HCT116 (cell line): ENCODE data around the gene KIAA0232. TPM values are rescaled to one million over a fixed set of nuclear protein-coding genes. Genes with fewer than 3 reads are reported as not detected.

Experiments used
- ATAC-seq: fragments of 200-7000 bp; cut with Tn5 transposase; 2 replicates; pipeline ENCODE4 v1.9.1; 2020; ENCODE audit warnings: mild to moderate bottlenecking, moderate library complexity
- BruUV-seq: library from RNA; stranded (reverse); fragments of 400-500 nt; replicated peaks from 2 replicates; lab custom pipeline; 2021; lab: Mats Ljungman, UMichigan
- CTCF ChIA-PET: fragments of 300-600 bp; sonication (Branson Sonifier 250); formaldehyde crosslinking; loops from one replicate; lab custom pipeline; 2021; ENCODE audit warnings: antibody characterized with exemption; lab: Charles Lee
- POLR2A ChIA-PET: fragments of 300-600, 350-600 bp; sonication (Branson Sonifier 250); formaldehyde crosslinking; loops from one replicate; lab custom pipeline; 2021; ENCODE audit warnings: antibody characterized with exemption; lab: Charles Lee
- RAD21 ChIA-PET, 2 experiments: fragments of 300-600 bp; sonication (Branson Sonifier 250); formaldehyde crosslinking; loops; one replicate each; lab custom pipeline; 2023; ENCODE audit warnings: low total read pairs in 2 of 2; ENCODE audit not compliant: uncharacterized antibody in 2 of 2, unreplicated experiment in 2 of 2, low non-redundant PET in 1 of 2; lab: Charles Lee
- DNase-seq: peaks from one replicate; pipeline ENCODE4 v3.0.0-alpha.2; 2010; ENCODE audit warnings: low read depth, low spot score
- H2AFZ ChIP-seq: fragments of 200-600 bp; shearing (Covaris generic), sonication (generic); 2 replicates; pipeline ENCODE4 v1.6.1; 2017; ENCODE audit warnings: low read depth, mixed run types, mixed read lengths, antibody characterized with exemption, low read length; ENCODE audit not compliant: poor library complexity, severe bottlenecking
- H3K27ac ChIP-seq: 2 replicates; pipeline ENCODE4 v1.5.1; 2012; ENCODE audit warnings: low read depth, low read length
- H3K27me3 ChIP-seq: fragments of 200-600 bp; sonication (generic); 2 replicates; pipeline ENCODE4 v1.6.1; 2016; ENCODE audit warnings: mixed run types, low read length, mixed read lengths; ENCODE audit not compliant: insufficient read depth
- H3K36me3 ChIP-seq, 2 experiments: fragments of 200-500 bp in 1 of 2; fragments of 200-600 bp in 1 of 2; sonication (Bioruptor generic) in 1 of 2; sonication (generic) in 1 of 2; 2 replicates each; pipeline versions ENCODE4 v1.5.1 to v1.6.1; 2014 to 2016; ENCODE audit warnings: low read length in 2 of 2, inconsistent platforms in 1 of 2, mixed read lengths in 1 of 2, mixed run types in 1 of 2; ENCODE audit not compliant: insufficient read depth in 2 of 2, control insufficient read depth in 1 of 2
- H3K4me1 ChIP-seq, 2 experiments: fragments of 200-600 bp in 1 of 2; sonication (generic) in 1 of 2; 2 replicates each; pipeline versions ENCODE4 v1.5.1 to v1.6.1; 2012 to 2017; ENCODE audit warnings: low read length in 2 of 2, inconsistent platforms in 1 of 2, mild to moderate bottlenecking in 1 of 2, mixed read lengths in 1 of 2, mixed run types in 1 of 2, moderate library complexity in 1 of 2; ENCODE audit not compliant: insufficient read depth in 2 of 2, control insufficient read depth in 1 of 2
- H3K4me2 ChIP-seq: fragments of 200-600 bp; sonication (generic); 2 replicates; pipeline ENCODE4 v1.6.1; 2017; ENCODE audit warnings: mixed run types, low read length, mixed read lengths
- H3K4me3 ChIP-seq, 2 experiments: fragments of 200-600 bp in 1 of 2; sonication (generic) in 1 of 2; replicated peaks in 1 of 2; 2 replicates each; pipeline ENCODE4 v1.5.1; 2011 to 2016; ENCODE audit warnings: low read length in 2 of 2, control low read depth in 1 of 2, low read depth in 1 of 2, mild to moderate bottlenecking in 1 of 2, mixed read lengths in 1 of 2, mixed run types in 1 of 2
- H3K79me2 ChIP-seq: fragments of 200-600 bp; sonication (generic); 2 replicates; pipeline ENCODE4 v1.6.1; 2017; ENCODE audit warnings: mild to moderate bottlenecking, mixed run types, low read length, moderate library complexity, mixed read lengths; ENCODE audit not compliant: insufficient read depth
- H3K9ac ChIP-seq: fragments of 200-600 bp; sonication (generic); 2 replicates; pipeline ENCODE4 v1.6.1; 2016; ENCODE audit warnings: low read length, mixed read lengths
- H3K9me2 ChIP-seq: fragments of 200-600 bp; sonication (generic), shearing (Covaris generic); 2 replicates; pipeline ENCODE4 v1.6.1; 2017; ENCODE audit warnings: mixed run types, mild to moderate bottlenecking, moderate library complexity; ENCODE audit not compliant: insufficient read depth
- H3K9me3 ChIP-seq, 2 experiments: fragments of 200-500 bp in 1 of 2; fragments of 200-600 bp in 1 of 2; sonication (Bioruptor generic) in 1 of 2; sonication (generic) in 1 of 2; 2 replicates each; pipeline ENCODE4 v1.6.1; 2014 to 2017; ENCODE audit warnings: low read length in 2 of 2, mixed read lengths in 2 of 2, inconsistent platforms in 1 of 2, low read depth in 1 of 2, mild to moderate bottlenecking in 1 of 2, mixed run types in 1 of 2, moderate library complexity in 1 of 2; ENCODE audit not compliant: control insufficient read depth in 1 of 2, insufficient read depth in 1 of 2
- H4K20me1 ChIP-seq: fragments of 200-600 bp; sonication (generic), shearing (Covaris generic); 2 replicates; pipeline ENCODE4 v1.6.1; 2017; ENCODE audit warnings: mixed run types, mild to moderate bottlenecking, moderate library complexity; ENCODE audit not compliant: insufficient read depth
- CBX3 ChIP-seq: IDR thresholded peaks from 2 replicates; pipeline ENCODE4 v1.6.1; 2012; ENCODE audit warnings: low read depth
- EGR1 ChIP-seq: IDR thresholded peaks from 2 replicates; pipeline ENCODE4 v1.6.1; 2012; ENCODE audit warnings: low read depth
- ELF1 ChIP-seq: IDR thresholded peaks from 2 replicates; pipeline ENCODE4 v1.6.1; 2012; ENCODE audit warnings: low read depth, borderline replicate concordance
- EZH2 ChIP-seq: fragments of 200-600 bp; sonication (generic); IDR thresholded peaks from 2 replicates; pipeline ENCODE4 v1.6.1; 2017; ENCODE audit warnings: antibody characterized with exemption, mixed run types
- EZH2phosphoT487 ChIP-seq: fragments of 200-600 bp; IDR thresholded peaks from 2 replicates; pipeline ENCODE4 v1.6.1; 2018; ENCODE audit warnings: antibody characterized with exemption, borderline replicate concordance
- FOSL1 ChIP-seq: IDR thresholded peaks from 2 replicates; pipeline ENCODE4 v1.6.1; 2012; ENCODE audit warnings: low read depth
- JUND ChIP-seq: IDR thresholded peaks from 2 replicates; pipeline ENCODE4 v1.6.1; 2012
- POLR2A ChIP-seq: IDR thresholded peaks from 2 replicates; pipeline ENCODE4 v1.7.0; 2011; ENCODE audit warnings: borderline replicate concordance; ENCODE audit not compliant: insufficient read depth, insufficient read length; ENCODE audit errors: extremely low read depth
- POLR2AphosphoS5 ChIP-seq: IDR thresholded peaks from 2 replicates; pipeline ENCODE4 v1.6.1; 2011; ENCODE audit warnings: mild to moderate bottlenecking, low read depth, low read length, moderate library complexity
- RAD21 ChIP-seq: IDR thresholded peaks from 2 replicates; pipeline ENCODE4 v1.6.1; 2012; ENCODE audit warnings: low read depth, mild to moderate bottlenecking
- SP1 ChIP-seq: IDR thresholded peaks from 2 replicates; pipeline ENCODE4 v1.6.1; 2012; ENCODE audit warnings: low read depth
- SRF ChIP-seq: IDR thresholded peaks from 2 replicates; pipeline ENCODE4 v1.6.1; 2012; ENCODE audit warnings: low read depth
- YY1 ChIP-seq: IDR thresholded peaks from 2 replicates; pipeline ENCODE4 v1.6.1; 2011; ENCODE audit warnings: low read length, low read depth, moderate library complexity, mild to moderate bottlenecking; ENCODE audit not compliant: insufficient replicate concordance; ENCODE audit errors: extremely low read depth
- ZFX ChIP-seq: fragments of 450-650 bp; IDR thresholded peaks from 2 replicates; pipeline ENCODE4 v1.6.1; 2017
- ZNF274 ChIP-seq: fragments of 200-500 bp; sonication (Bioruptor generic); IDR thresholded peaks from 2 replicates; pipeline ENCODE4 v1.6.1; 2014; ENCODE audit warnings: mild to moderate bottlenecking, low read depth, low read length, inconsistent platforms
- intact Hi-C: fragments of 100-400 bp; cut with micrococcal nuclease; formaldehyde crosslinking; loops from 2 replicates; pipeline ENCODE4 v1.10.0; 2022
- total RNA-seq: library from RNA; stranded (reverse); gene quantifications from one replicate; pipeline ENCODE4 v1.2.1, GENCODE V29; 2021; ENCODE audit not compliant: unreplicated experiment
- TF ChIP-seq, protein P1 (sequence below): IDR thresholded peaks from 2 replicates; pipeline ENCODE4 v1.6.1; 2011; ENCODE audit warnings: mild to moderate bottlenecking, low read length, moderate library complexity; ENCODE audit not compliant: insufficient replicate concordance; ENCODE audit errors: extremely low read depth
- TF ChIP-seq, protein P2 (sequence below), 3 experiments: fragments of 200-600 bp in 1 of 3; sonication (generic) in 1 of 3; IDR thresholded peaks in 2 of 3; conservative IDR thresholded peaks in 1 of 3; 2 replicates each; pipeline ENCODE4 v1.5.1; 2012 to 2017; ENCODE audit warnings: low read depth in 2 of 3, low read length in 2 of 3, antibody characterized with exemption in 1 of 3, borderline replicate concordance in 1 of 3, control low read depth in 1 of 3, mild to moderate bottlenecking in 1 of 3, mixed read lengths in 1 of 3, mixed run types in 1 of 3, moderate library complexity in 1 of 3; ENCODE audit not compliant: insufficient read depth in 1 of 3
- TF ChIP-seq, protein P3 (sequence below): IDR thresholded peaks from 2 replicates; pipeline ENCODE4 v1.6.1; 2012

KIAA0232 gene
- total RNA-seq, 1 experiment from 2014 or later = 18.1 TPM

DNA sequence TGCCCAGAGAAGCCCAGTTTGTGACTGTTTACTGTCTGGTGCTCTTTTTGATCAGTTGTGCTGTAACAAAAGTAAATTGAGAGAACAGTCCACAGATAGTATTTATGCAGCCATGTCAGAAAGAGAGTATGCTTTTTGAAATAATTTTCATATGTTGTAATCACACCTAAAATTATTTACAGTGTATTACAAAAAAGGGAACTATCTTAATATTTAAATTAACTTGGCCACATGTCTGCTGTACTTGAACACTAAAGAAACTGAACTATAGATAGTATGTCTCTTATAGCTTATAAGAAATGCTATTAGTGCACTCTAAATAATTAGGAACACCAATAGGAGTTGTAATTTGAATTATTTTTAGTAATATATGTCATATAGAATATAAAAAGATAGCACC is 30.2 kb downstream of the KIAA0232 start:
- Histone ChIP-seq H4K20me1 (no peaks in the 10 kb centered on the region; the same call in 1 of the 2 replicates), H3K9ac (no peak overlapping the region), H3K4me3 (no peak overlapping the region), H3K79me2 (peaks cover 21% of the 10 kb centered on the region), H3K4me1 (no peaks in the 10 kb centered on the region), H3K9me2 (no peaks in the 10 kb centered on the region), H3K9me3 (no peaks in the 10 kb centered on the region), H3K36me3 (no peaks in the 10 kb centered on the region), H3K27ac (no peak overlapping the region), H3K4me2 (no peak overlapping the region), H2AFZ (no peak overlapping the region), H3K27me3 (no peaks in the 10 kb centered on the region)
- POLR2A ChIA-PET = interaction anchor here (0.7 kb wide), 1 partner anchor 262 kb away, joined by 3 read pairs; no protein-coding TSS in a partner anchor
- BruUV-seq = no TSS peak
- ATAC-seq = no peak
- CTCF ChIA-PET = no interaction called here
- RAD21 ChIA-PET = no interaction called here
- intact Hi-C loops = no loop called here
- no peak for DNase-seq
- TF ChIP-seq EZH2phosphoT487 = no peak
- TF ChIP-seq, protein P1, sequence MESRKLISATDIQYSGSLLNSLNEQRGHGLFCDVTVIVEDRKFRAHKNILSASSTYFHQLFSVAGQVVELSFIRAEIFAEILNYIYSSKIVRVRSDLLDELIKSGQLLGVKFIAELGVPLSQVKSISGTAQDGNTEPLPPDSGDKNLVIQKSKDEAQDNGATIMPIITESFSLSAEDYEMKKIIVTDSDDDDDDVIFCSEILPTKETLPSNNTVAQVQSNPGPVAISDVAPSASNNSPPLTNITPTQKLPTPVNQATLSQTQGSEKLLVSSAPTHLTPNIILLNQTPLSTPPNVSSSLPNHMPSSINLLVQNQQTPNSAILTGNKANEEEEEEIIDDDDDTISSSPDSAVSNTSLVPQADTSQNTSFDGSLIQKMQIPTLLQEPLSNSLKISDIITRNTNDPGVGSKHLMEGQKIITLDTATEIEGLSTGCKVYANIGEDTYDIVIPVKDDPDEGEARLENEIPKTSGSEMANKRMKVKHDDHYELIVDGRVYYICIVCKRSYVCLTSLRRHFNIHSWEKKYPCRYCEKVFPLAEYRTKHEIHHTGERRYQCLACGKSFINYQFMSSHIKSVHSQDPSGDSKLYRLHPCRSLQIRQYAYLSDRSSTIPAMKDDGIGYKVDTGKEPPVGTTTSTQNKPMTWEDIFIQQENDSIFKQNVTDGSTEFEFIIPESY = no peak
- no peak for TF ChIP-seq FOSL1
- TF ChIP-seq RAD21 = no peak

GRCh38 chr4:6813725-6814124 is 31.2 kb downstream of the KIAA0232 start:
- peaks cover 21% of the 10 kb centered on the region for H3K79me2 ChIP-seq
- H3K9me2 ChIP-seq = no peaks in the 10 kb centered on the region
- ChIA-PET CTCF (no interaction called here), POLR2A (no interaction called here), RAD21 (no interaction called here)
- ATAC-seq = no peak
- no peak overlapping the region for H3K4me2 ChIP-seq
- no peaks in the 10 kb centered on the region; the same call in 1 of the 2 replicates for H4K20me1 ChIP-seq
- no peak for TF ChIP-seq SP1
- TF ChIP-seq ZFX = no peak
- no peak for TF ChIP-seq ELF1
- TF ChIP-seq JUND = no peak
- no peak for TF ChIP-seq CBX3
- TF ChIP-seq EZH2 = no peak
- TF ChIP-seq SRF = no peak
- TF ChIP-seq FOSL1 = no peak
- TF ChIP-seq ZNF274 = no peak
- TF ChIP-seq, protein P2, sequence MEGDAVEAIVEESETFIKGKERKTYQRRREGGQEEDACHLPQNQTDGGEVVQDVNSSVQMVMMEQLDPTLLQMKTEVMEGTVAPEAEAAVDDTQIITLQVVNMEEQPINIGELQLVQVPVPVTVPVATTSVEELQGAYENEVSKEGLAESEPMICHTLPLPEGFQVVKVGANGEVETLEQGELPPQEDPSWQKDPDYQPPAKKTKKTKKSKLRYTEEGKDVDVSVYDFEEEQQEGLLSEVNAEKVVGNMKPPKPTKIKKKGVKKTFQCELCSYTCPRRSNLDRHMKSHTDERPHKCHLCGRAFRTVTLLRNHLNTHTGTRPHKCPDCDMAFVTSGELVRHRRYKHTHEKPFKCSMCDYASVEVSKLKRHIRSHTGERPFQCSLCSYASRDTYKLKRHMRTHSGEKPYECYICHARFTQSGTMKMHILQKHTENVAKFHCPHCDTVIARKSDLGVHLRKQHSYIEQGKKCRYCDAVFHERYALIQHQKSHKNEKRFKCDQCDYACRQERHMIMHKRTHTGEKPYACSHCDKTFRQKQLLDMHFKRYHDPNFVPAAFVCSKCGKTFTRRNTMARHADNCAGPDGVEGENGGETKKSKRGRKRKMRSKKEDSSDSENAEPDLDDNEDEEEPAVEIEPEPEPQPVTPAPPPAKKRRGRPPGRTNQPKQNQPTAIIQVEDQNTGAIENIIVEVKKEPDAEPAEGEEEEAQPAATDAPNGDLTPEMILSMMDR (IDR thresholded peaks at IDR 0.05 in 2 of 3, conservative IDR thresholded peaks at IDR 0.05 in 1 of 3; ENCODE audit: borderline replicate concordance in 1 of 3, insufficient read depth in 1 of 3, low read depth in 2 of 3, low read length in 2 of 3) = no peak
- no peak for TF ChIP-seq POLR2AphosphoS5
- no peak for TF ChIP-seq YY1
- no peak for TF ChIP-seq RAD21
- no peak for TF ChIP-seq EGR1
- TF ChIP-seq POLR2A = no peak
- TF ChIP-seq EZH2phosphoT487 = no peak
- TF ChIP-seq, protein P3, sequence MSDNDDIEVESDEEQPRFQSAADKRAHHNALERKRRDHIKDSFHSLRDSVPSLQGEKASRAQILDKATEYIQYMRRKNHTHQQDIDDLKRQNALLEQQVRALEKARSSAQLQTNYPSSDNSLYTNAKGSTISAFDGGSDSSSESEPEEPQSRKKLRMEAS = no peak
- H3K27ac ChIP-seq = no peak overlapping the region
- no peak overlapping the region for H3K9ac ChIP-seq
- intact Hi-C loops = no loop called here
- H3K36me3 ChIP-seq = peaks cover 0 to 3% of the 10 kb centered on the region in 2 experiments; a peak in 2 of 4 replicates
- H3K4me3 ChIP-seq = no peak overlapping the region
- no peaks in the 10 kb centered on the region for H3K27me3 ChIP-seq
- H2AFZ ChIP-seq = no peak overlapping the region
- no TSS peak for BruUV-seq
- DNase-seq = no peak
- H3K9me3 ChIP-seq = peaks cover 0 to 5% of the 10 kb centered on the region in 2 experiments; a peak in 1 of 4 replicates
- no peaks in the 10 kb centered on the region for H3K4me1 ChIP-seq
